ENCODE data around the gene CMSS1.
"Not testable (repeated sequence)": the region's sequence is repeated elsewhere in the genome, so short reads cannot be mapped to it uniquely, and the experiment has no call there.

Gene CMSS1

DNA sequence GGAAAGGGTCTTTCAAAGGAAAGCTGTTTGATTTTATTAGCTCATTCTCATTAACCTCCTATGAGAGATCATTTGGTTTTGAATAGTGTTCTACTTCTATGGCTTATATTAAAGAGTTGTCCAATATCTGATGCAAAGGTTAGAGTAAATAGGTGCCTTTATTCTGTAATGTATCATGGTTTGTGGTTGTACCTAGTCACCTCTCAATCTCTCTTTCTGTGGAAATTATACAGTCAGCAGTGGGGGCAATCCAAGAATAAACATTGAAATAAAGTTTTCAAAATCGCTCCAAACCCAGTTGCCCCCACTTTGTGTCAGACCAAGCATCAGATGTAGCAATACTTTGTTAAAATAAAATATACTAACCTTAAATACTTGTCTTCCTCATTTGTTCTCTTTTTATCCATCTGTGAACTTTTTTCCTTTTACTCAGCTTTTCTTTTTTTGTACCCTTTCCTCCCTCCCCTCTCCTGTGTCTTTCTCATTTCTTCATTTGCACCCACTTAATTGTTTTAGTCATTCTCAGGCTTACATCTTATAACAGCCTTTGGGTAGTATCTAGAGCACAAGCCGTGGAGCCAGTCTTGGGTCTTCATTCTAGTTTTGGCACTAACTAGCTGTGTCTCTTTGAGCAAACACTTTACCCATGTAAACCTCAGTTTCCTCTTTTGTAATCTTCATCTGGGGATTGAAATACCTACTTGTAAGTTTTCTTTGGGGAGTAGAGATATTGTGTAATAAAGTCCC lies 16.7 kb downstream of the CMSS1 start:
- Histone ChIP-seq H3K36me3 (ENCODE audit: insufficient read depth, low read length) (no peaks in the 10 kb centered on the region), H3K9ac (ENCODE audit: low read depth, low read length) (no peak overlapping the region), H3K4me1 (ENCODE audit: insufficient read depth, low read length) (no peaks in the 10 kb centered on the region; the same call in 1 of the 2 replicates), H3K9me3 (ENCODE audit: control insufficient read depth, insufficient read depth, low read length) (no peaks in the 10 kb centered on the region)

DNA sequence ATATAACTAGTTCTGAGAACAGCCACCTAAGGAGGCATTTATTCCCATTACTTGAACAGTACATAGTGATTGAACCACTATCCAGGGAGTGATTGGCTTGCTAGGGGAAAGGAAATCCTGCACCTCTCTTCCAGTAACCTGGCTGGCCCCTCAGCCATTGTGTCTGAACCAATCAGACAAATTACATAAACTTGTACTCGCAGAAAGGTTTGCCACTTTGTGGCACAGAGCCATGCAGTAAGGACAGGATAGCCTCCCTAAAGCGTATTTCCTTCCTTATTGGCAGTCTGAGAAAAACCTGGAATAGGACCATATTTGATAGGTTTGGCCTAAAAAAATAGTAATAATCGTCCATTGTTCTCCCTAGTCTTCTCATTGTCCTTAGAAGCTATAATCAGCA lies 19.0 kb downstream of the CMSS1 start:
- H3K4me1 ChIP-seq (ENCODE audit: insufficient read depth, low read length) = no peaks in the 10 kb centered on the region; the same call in 1 of the 2 replicates
- H3K9ac ChIP-seq (ENCODE audit: low read depth, low read length) = no peak overlapping the region
- no peaks in the 10 kb centered on the region for H3K36me3 ChIP-seq (ENCODE audit: insufficient read depth, low read length)
- no peaks in the 10 kb centered on the region for H3K9me3 ChIP-seq (ENCODE audit: control insufficient read depth, insufficient read depth, low read length)

DNA sequence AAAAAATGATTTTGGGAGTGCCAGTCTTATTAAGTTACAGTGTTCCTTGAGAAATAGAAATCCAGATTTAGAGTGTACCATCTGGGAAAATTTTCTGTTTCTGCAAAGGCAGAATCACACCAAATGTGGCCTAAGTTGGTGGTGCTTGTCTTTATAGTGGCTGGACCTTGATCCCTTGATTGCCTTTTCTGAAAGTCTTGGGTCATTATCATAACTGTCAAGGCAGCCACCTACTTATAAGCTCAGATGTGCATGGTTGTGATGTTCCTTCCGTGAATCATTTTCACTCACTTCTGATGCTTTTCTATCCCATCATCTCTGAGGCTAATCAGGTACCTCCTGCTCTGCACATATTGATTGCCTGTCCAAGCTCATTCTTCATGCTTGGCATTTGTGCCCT lies 20.1 kb downstream of the CMSS1 start:
- Histone ChIP-seq H3K9ac (ENCODE audit: low read depth, low read length) (no peak overlapping the region), H3K4me1 (ENCODE audit: insufficient read depth, low read length) (peaks cover 3% of the 10 kb centered on the region; the same call in 1 of the 2 replicates), H3K9me3 (ENCODE audit: control insufficient read depth, insufficient read depth, low read length) (no peaks in the 10 kb centered on the region), H3K36me3 (ENCODE audit: insufficient read depth, low read length) (no peaks in the 10 kb centered on the region)

DNA sequence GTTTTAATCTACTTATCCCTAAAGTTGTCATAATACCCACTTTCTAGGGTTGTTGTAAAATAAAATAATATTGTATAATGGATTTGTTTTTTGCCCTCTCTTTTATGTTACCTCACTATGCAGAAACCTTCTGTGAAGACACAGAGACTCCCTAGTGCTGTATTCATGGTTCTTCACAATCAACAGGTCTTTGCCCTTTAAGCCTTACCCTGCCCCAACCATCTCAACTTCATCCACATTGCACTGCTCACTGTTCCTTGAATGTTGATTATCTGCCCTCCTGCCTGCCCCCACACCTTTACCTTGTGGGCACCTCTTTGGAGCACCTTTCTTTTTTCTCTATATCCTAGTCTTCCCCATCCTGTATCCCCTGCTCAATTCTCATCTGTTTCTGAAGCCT lies 21.1 kb downstream of the CMSS1 start:
- Histone ChIP-seq H3K9ac (ENCODE audit: low read depth, low read length) (no peak overlapping the region), H3K36me3 (ENCODE audit: insufficient read depth, low read length) (no peaks in the 10 kb centered on the region), H3K4me1 (ENCODE audit: insufficient read depth, low read length) (peaks cover 11% of the 10 kb centered on the region), H3K9me3 (ENCODE audit: control insufficient read depth, insufficient read depth, low read length) (no peaks in the 10 kb centered on the region)

DNA sequence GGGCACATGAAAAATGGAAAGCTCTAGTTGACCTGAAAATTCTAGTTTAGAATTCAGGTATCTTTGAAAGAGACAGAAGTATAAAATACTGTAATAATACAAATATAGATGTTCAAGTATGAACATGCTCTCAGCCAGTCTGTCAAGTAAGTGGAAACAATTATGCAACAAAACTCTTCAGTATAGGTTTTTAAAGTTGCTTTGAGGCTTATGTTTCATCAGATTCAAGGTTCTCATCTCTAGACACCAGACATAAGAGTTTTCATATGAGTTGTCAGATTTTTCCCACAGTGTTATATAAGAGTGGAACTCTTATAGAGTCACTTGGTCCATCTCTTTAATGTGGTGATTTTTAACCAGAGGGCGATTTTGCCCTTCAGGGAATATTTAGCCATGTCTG lies 22.0 kb downstream of the CMSS1 start:
- Histone ChIP-seq H3K9ac (ENCODE audit: low read depth, low read length) (no peak overlapping the region), H3K4me1 (ENCODE audit: insufficient read depth, low read length) (peaks cover 17% of the 10 kb centered on the region), H3K9me3 (ENCODE audit: control insufficient read depth, insufficient read depth, low read length) (no peaks in the 10 kb centered on the region), H3K36me3 (ENCODE audit: insufficient read depth, low read length) (no peaks in the 10 kb centered on the region)

DNA sequence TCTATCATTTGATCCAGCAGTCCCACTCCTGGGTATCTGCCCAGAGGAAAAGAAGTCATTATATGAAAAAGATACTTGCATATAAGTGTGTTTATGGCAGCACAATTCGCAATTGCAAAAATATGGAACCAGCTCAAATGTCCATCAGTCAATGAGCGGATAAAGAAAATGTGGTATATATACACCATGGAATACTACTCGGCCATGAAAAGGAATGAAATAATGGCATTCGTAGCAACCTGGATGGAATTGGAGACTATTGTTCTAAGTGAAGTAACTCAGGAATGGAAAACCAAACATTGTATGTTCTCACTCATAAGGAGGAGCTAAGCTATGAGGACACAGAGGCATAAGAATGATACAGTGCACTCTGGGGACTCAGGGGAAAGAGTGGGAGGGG lies 24.3 kb downstream of the CMSS1 start:
- not testable (repeated sequence) for H3K9ac ChIP-seq (ENCODE audit: low read depth, low read length); H3K36me3 ChIP-seq (ENCODE audit: insufficient read depth, low read length); H3K9me3 ChIP-seq (ENCODE audit: control insufficient read depth, insufficient read depth, low read length)
- H3K4me1 ChIP-seq (ENCODE audit: insufficient read depth, low read length) = peaks cover 29% of the 10 kb centered on the region

DNA sequence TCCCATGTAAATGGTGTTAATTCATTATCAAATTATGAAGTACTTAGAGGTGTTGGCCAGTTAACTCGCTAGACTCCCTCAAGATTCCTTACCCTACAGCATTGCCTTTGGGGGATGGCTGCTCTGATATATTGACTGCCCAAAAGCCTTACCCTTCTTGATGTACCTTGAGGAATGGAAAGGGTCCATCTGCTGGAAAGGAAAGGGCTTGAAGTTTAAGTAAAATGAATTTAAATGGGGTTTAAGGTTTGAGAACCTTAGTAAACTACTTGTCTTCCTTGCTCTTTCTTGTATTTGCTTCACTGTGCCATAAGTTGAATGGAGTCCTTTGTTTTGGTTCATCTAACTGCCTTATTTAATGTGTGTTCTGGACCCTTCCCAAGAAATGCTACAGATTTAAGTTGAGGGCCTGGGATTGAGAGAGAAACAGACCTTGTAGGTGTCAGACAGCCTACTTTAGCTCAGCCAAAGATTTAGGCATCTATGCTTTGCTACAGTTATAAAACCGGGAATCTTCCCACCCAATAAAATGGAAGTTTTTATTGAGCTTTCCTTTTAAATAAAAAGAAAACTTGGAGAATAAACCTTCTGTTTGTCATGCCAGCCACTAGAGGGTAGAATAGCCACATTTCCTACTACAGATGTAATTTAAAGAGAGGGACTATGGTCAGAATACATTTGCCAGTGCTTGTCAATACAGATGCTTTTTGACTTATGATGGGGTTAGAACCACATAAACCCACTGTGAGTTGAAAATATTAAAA lies 25.3 kb downstream of the CMSS1 start:
- Histone ChIP-seq H3K9ac (ENCODE audit: low read depth, low read length) (no peak overlapping the region), H3K9me3 (ENCODE audit: control insufficient read depth, insufficient read depth, low read length) (no peaks in the 10 kb centered on the region), H3K4me1 (ENCODE audit: insufficient read depth, low read length) (peaks cover 29% of the 10 kb centered on the region), H3K36me3 (ENCODE audit: insufficient read depth, low read length) (no peaks in the 10 kb centered on the region)

DNA sequence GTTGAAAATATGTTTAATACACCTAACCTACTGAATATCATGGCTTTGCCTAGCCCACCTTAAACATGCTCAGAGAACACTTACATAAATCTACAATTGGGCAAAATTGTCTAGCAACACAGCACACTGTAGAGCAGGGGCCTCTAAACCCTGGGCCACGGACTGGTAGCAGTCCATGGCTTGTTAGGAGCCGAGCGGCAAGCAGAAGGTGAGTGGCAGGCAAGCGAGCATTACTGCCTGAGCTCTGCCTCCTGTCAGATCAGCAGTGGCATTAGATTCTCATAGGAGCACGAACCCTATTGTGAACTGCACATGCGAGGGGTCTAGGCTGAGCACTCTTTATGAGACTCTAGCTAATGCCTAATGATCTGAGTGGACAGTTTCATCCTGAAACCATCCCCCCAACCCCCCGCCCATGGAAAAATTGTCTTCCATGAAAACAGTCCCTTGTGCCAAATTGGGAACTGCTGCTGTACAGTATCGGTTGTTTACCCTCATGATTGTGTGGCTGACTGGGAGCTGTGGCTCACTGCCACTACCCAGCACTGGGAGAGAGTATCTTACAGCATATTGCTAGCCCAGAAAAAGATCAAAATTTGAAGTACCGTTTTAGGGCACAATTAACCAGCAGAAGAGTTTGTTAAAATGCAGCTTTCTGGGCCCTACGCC lies 26.1 kb downstream of the CMSS1 start:
- no peaks in the 10 kb centered on the region for H3K36me3 ChIP-seq (ENCODE audit: insufficient read depth, low read length)
- H3K9ac ChIP-seq (ENCODE audit: low read depth, low read length) = no peak overlapping the region
- H3K4me1 ChIP-seq (ENCODE audit: insufficient read depth, low read length) = peaks cover 29% of the 10 kb centered on the region
- no peaks in the 10 kb centered on the region for H3K9me3 ChIP-seq (ENCODE audit: control insufficient read depth, insufficient read depth, low read length)

DNA sequence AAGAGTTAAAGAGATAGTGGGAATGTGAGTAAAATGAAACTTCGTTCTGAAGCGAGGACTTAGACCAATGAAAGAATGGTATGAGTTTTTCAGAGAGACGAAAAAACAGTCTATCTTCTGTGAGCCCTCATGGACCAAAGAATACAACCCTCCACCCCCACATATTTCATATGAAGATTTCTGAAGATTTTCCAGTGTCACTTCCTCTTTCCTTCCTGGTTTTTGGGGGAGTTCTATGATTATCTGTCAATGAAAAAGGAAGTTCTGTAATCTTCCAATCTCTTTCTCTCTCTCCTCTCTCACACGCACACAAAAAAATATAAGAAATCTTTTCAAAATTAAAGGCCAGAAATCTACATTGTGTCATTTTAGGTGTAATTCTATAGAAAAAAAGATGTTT lies 27.7 kb downstream of the CMSS1 start:
- no peaks in the 10 kb centered on the region for H3K36me3 ChIP-seq (ENCODE audit: insufficient read depth, low read length)
- H3K9ac ChIP-seq (ENCODE audit: low read depth, low read length) = no peak overlapping the region
- H3K4me1 ChIP-seq (ENCODE audit: insufficient read depth, low read length) = peaks cover 33% of the 10 kb centered on the region
- no peaks in the 10 kb centered on the region for H3K9me3 ChIP-seq (ENCODE audit: control insufficient read depth, insufficient read depth, low read length)

DNA sequence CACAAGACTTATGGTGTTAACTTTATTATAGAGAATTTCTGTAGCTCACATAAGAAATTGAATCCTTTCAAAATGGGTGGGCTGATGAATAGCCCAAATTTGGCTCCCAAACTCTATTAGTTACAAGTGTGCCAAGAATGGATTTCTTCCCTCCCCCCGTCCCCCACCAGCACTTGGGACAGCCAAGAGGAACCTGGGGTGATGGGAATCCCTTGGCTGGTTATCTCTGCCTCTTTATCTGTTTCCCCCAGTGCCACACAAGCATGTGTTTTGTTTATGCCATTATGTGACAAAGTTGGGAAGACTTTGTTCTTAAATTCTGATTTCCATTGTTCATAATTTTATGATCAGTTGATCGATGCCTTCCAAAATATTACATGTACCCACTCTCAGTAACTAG lies 28.3 kb downstream of the CMSS1 start:
- H3K36me3 ChIP-seq (ENCODE audit: insufficient read depth, low read length) = no peaks in the 10 kb centered on the region
- peaks cover 33% of the 10 kb centered on the region for H3K4me1 ChIP-seq (ENCODE audit: insufficient read depth, low read length)
- no peaks in the 10 kb centered on the region for H3K9me3 ChIP-seq (ENCODE audit: control insufficient read depth, insufficient read depth, low read length)
- no peak overlapping the region for H3K9ac ChIP-seq (ENCODE audit: low read depth, low read length)

DNA sequence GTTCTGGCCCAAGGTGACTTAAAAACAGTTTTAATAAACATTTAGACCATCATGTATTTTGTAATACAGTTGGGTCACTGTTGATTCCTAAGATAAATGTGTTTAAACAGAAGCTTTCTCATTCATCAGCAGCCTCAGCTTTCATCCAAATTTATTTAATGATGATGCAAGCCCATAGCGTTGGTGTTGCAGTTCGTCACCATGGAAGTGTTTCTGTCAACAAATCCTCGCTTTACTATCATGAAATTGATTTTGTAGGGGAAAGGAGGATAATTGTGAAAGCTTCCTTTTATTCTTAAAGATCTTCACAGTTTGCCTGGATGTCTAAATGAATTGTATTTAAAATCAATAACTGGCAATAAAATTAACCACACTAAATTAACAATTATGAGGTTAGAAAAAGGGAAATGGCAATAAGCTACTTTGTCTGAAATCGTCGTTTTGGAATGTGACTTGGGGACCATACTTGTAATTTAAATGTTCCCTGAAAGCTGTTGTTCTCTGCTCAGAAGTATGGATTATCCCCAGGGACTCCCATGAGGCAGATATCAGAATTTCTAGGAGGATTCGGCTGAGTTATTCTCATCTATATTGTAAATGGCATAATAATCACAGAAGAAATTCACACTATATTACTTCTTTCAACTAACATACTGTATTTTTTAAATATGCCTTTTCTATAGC lies 29.0 kb downstream of the CMSS1 start:
- no peaks in the 10 kb centered on the region for H3K9me3 ChIP-seq (ENCODE audit: control insufficient read depth, insufficient read depth, low read length)
- H3K36me3 ChIP-seq (ENCODE audit: insufficient read depth, low read length) = no peaks in the 10 kb centered on the region
- no peak overlapping the region for H3K9ac ChIP-seq (ENCODE audit: low read depth, low read length)
- H3K4me1 ChIP-seq (ENCODE audit: insufficient read depth, low read length) = peaks cover 33% of the 10 kb centered on the region

DNA sequence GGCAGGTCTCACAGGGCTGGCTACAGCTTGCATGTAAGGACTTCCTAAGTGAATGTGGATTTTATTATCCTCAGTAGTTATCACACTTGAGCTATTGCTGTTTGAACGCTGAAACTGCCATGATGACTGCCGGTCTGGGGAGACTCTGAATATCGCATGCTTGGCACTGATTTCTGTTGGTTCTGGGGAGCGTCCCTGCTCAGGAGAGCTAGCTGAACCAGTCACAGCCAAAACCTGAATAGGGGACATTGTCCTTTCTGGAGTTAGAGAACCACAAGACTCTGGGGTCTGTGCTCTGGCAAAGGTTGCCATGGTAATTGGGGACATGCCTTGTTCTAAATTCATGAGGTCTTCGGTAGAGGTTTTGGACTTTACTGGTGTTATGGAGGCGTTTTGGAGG lies 30.8 kb downstream of the CMSS1 start:
- no peaks in the 10 kb centered on the region for H3K9me3 ChIP-seq (ENCODE audit: control insufficient read depth, insufficient read depth, low read length)
- no peak overlapping the region for H3K9ac ChIP-seq (ENCODE audit: low read depth, low read length)
- peaks cover 29% of the 10 kb centered on the region for H3K4me1 ChIP-seq (ENCODE audit: insufficient read depth, low read length)
- H3K36me3 ChIP-seq (ENCODE audit: insufficient read depth, low read length) = no peaks in the 10 kb centered on the region

DNA sequence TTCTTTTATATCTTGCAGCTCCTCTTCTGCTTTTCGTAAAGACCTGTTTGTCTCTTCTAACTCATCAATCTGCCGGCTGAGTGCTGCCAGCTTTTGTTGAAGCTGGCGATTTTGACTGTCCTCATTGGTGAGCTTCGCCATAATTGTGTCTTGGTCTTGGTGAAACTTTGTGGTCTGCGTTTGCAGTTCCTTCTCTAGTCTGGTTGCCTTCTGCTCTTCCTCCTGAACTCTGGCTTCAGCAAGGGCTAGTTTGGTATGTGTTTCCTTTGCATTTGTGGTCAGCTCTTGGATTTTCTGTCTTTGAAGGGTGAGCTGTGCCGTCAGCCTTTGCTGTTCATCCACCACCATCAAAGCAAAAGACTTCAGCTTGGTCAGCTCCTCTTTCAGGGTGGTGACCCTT lies 32.9 kb downstream of the CMSS1 start:
- Histone ChIP-seq H3K4me1 (ENCODE audit: insufficient read depth, low read length) (peaks cover 30% of the 10 kb centered on the region), H3K36me3 (ENCODE audit: insufficient read depth, low read length) (no peaks in the 10 kb centered on the region), H3K9me3 (ENCODE audit: control insufficient read depth, insufficient read depth, low read length) (no peaks in the 10 kb centered on the region), H3K9ac (ENCODE audit: low read depth, low read length) (no peak overlapping the region)

DNA sequence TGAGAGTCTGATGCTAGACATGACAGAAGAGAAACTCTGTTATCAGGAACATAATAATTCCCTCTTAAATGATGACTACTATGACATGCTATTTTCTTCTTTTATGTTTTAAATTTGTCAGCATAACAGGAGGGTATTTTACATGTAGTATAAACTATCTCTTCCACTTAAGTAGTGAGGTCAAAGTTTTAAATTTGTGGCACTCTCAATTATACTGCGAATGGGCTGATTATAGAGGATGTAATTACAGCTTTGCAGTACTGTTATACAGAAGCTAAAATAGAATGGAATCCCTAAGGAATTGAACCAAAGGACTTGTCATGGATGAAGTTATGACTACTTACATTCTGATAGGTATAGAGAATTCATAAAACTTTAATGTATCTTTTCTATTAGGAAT lies 34.3 kb downstream of the CMSS1 start:
- no peaks in the 10 kb centered on the region for H3K36me3 ChIP-seq (ENCODE audit: insufficient read depth, low read length)
- H3K4me1 ChIP-seq (ENCODE audit: insufficient read depth, low read length) = peaks cover 21% of the 10 kb centered on the region
- no peaks in the 10 kb centered on the region for H3K9me3 ChIP-seq (ENCODE audit: control insufficient read depth, insufficient read depth, low read length)
- H3K9ac ChIP-seq (ENCODE audit: low read depth, low read length) = no peak overlapping the region

All from ES-I3 (cell line).